Measurements from ENCODE around the gene LHPP.

LHPP gene

GRCh38 chr10:124588736-124589490 is 127.3 kb downstream of the LHPP start:
- no peaks in the 10 kb centered on the region; the same call in 1 of the 2 replicates for H3K27me3 ChIP-seq (ENCODE audit: insufficient read depth, low read length)
- H3K9me3 ChIP-seq (ENCODE audit: low read length): no peaks in the 10 kb centered on the region
- no peak overlapping the region for H3K4me3 ChIP-seq (ENCODE audit: low read depth, low read length, poor library complexity, severe bottlenecking)
- no peak for TF ChIP-seq EZH2 (IDR thresholded peaks at IDR 0.05; ENCODE audit: borderline replicate concordance, low read length)
- TF ChIP-seq, protein P1, sequence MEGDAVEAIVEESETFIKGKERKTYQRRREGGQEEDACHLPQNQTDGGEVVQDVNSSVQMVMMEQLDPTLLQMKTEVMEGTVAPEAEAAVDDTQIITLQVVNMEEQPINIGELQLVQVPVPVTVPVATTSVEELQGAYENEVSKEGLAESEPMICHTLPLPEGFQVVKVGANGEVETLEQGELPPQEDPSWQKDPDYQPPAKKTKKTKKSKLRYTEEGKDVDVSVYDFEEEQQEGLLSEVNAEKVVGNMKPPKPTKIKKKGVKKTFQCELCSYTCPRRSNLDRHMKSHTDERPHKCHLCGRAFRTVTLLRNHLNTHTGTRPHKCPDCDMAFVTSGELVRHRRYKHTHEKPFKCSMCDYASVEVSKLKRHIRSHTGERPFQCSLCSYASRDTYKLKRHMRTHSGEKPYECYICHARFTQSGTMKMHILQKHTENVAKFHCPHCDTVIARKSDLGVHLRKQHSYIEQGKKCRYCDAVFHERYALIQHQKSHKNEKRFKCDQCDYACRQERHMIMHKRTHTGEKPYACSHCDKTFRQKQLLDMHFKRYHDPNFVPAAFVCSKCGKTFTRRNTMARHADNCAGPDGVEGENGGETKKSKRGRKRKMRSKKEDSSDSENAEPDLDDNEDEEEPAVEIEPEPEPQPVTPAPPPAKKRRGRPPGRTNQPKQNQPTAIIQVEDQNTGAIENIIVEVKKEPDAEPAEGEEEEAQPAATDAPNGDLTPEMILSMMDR (IDR thresholded peaks at IDR 0.05; ENCODE audit: low read length): no peak
- peaks cover 33% of the 10 kb centered on the region for H3K4me1 ChIP-seq (ENCODE audit: insufficient read depth, low read length, severe bottlenecking)
- peak overlapping the region; percentile 56 for H3K27ac ChIP-seq (ENCODE audit: low read depth, low read length, poor library complexity, severe bottlenecking)
- H2AFZ ChIP-seq (ENCODE audit: low read length): no peak overlapping the region
- no peaks in the 10 kb centered on the region for H3K36me3 ChIP-seq (ENCODE audit: insufficient read depth, low read length)
- H3K4me2 ChIP-seq (ENCODE audit: low read length): no peak overlapping the region
- no peaks in the 10 kb centered on the region for H4K20me1 ChIP-seq (ENCODE audit: insufficient read depth, low read length)
- no peaks in the 10 kb centered on the region for H3K79me2 ChIP-seq (ENCODE audit: insufficient read depth, low read length)
- H3K9ac ChIP-seq (ENCODE audit: low read length): no peak overlapping the region
- H3F3A ChIP-seq (ENCODE audit: insufficient read depth, low read length): no peaks in the 10 kb centered on the region
- no peaks in the 10 kb centered on the region for H3K9me2 ChIP-seq (ENCODE audit: low read depth, low read length)

DNA sequence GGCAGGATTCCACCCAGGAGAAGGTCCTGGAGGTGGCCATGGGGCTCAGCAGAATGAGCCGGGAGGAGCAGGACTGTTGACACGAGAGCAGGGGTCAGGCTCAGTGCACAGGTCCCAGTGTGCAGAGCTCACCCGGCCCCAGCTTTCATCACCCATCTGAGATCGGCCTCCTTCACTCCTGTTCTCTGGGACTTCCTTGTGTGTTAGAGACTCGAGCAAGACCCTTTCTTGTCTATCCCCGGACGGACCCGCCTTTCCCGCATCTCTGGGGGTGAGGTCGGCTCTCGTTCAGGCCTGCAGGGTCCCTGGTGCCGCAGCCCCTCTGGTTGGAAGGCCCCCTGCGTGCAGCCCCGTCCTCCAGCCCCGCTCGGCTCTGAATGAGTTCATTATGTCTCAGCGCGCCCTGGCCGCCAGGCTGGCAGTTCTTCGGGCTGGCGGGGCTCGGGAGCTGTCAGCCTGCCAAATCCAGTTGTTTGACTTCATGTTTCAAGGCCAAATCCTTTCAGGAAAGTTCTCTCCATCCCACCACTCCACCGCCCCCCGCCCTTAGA is 127.9 kb downstream of the LHPP start:
- no peaks in the 10 kb centered on the region; the same call in 1 of the 2 replicates for H3K27me3 ChIP-seq (ENCODE audit: insufficient read depth, low read length)
- H3K9me2 ChIP-seq (ENCODE audit: low read depth, low read length): no peaks in the 10 kb centered on the region
- H3K4me3 ChIP-seq (ENCODE audit: low read depth, low read length, poor library complexity, severe bottlenecking): no peak overlapping the region
- H3K79me2 ChIP-seq (ENCODE audit: insufficient read depth, low read length): no peaks in the 10 kb centered on the region
- H3K27ac ChIP-seq (ENCODE audit: low read depth, low read length, poor library complexity, severe bottlenecking): peak overlapping the region; percentile 56
- H2AFZ ChIP-seq (ENCODE audit: low read length): no peak overlapping the region
- H3K9ac ChIP-seq (ENCODE audit: low read length): no peak overlapping the region
- H4K20me1 ChIP-seq (ENCODE audit: insufficient read depth, low read length): no peaks in the 10 kb centered on the region
- H3K9me3 ChIP-seq (ENCODE audit: low read length): no peaks in the 10 kb centered on the region
- H3K36me3 ChIP-seq (ENCODE audit: insufficient read depth, low read length): no peaks in the 10 kb centered on the region
- H3K4me1 ChIP-seq (ENCODE audit: insufficient read depth, low read length, severe bottlenecking): peaks cover 33% of the 10 kb centered on the region
- no peak overlapping the region for H3K4me2 ChIP-seq (ENCODE audit: low read length)
- no peaks in the 10 kb centered on the region for H3F3A ChIP-seq (ENCODE audit: insufficient read depth, low read length)
- no peak for TF ChIP-seq EZH2 (IDR thresholded peaks at IDR 0.05; ENCODE audit: borderline replicate concordance, low read length)
- TF ChIP-seq, protein P1 (IDR thresholded peaks at IDR 0.05; ENCODE audit: low read length): no peak

DNA sequence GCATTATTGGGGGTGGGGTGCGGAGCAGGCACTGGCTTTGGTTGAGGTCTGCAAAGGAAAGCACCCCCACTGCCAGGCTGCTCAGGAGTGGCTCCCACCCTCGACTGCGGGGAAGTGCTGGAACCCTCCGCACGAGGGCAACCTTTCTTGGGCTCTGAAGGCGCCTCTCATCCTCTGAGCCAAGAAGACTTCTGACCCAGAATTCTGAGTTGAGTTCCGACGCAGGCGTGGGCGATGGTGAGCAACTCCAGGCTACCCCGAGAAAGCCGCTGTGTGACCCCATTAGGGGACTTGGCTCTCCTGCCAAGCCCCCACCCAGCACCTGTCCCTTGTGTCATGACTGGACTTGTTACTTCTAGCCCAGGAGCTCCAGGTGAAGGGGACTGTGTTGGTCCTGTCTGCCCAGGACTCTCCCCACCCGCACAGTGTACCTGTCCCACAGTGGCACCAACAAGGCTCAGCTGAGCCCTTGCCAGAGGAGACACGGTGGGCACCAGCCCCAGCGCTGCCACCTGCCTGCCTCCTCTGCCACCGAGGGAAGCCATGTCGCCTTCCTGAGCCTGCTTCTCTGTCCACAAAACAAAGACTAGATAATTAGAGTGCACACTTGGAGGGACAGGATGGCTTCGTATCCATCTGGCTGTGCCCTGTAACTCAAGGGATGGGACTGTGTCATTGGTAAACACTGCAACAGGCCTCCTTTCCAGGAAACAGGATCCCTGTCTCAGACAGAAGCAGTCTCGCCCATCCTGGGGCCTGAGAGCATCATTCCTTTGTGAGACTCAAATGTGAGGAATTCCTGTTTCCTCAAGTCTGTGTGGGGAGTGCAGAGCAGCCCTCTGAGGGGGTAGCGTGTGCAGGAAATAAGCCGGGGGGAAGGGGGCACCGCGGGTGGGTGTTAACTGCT is 128.8 kb downstream of the LHPP start:
- H3K27me3 ChIP-seq (ENCODE audit: insufficient read depth, low read length): no peaks in the 10 kb centered on the region; the same call in 1 of the 2 replicates

More for the DNA sequence above, 128.8 kb downstream of the LHPP start:
- no peaks in the 10 kb centered on the region for H3K9me2 ChIP-seq (ENCODE audit: low read depth, low read length)
- no peak overlapping the region for H2AFZ ChIP-seq (ENCODE audit: low read length)
- no peaks in the 10 kb centered on the region for H3K79me2 ChIP-seq (ENCODE audit: insufficient read depth, low read length)
- H3K4me3 ChIP-seq (ENCODE audit: low read depth, low read length, poor library complexity, severe bottlenecking): no peak overlapping the region
- TF ChIP-seq, protein P1 (IDR thresholded peaks at IDR 0.05; ENCODE audit: low read length): no peak
- TF ChIP-seq EZH2 (IDR thresholded peaks at IDR 0.05; ENCODE audit: borderline replicate concordance, low read length): no peak
- no peaks in the 10 kb centered on the region for H3K9me3 ChIP-seq (ENCODE audit: low read length)
- no peak overlapping the region for H3K9ac ChIP-seq (ENCODE audit: low read length)
- no peaks in the 10 kb centered on the region for H4K20me1 ChIP-seq (ENCODE audit: insufficient read depth, low read length)
- no peak overlapping the region for H3K4me2 ChIP-seq (ENCODE audit: low read length)
- no peak overlapping the region for H3K27ac ChIP-seq (ENCODE audit: low read depth, low read length, poor library complexity, severe bottlenecking)
- no peaks in the 10 kb centered on the region for H3F3A ChIP-seq (ENCODE audit: insufficient read depth, low read length)
- peaks cover 33% of the 10 kb centered on the region for H3K4me1 ChIP-seq (ENCODE audit: insufficient read depth, low read length, severe bottlenecking)
- H3K36me3 ChIP-seq (ENCODE audit: insufficient read depth, low read length): no peaks in the 10 kb centered on the region
